GM19238 (cell line): ENCODE results near the gene TPI1.

Experiments used
- DNase-seq: peaks from one replicate; pipeline ENCODE4 v3.0.0; 2011; ENCODE audit warnings: low spot score; ENCODE audit not compliant: insufficient read length

TPI1 gene

GRCh38 chr12:6916426-6917200, 49.3 kb downstream of the TPI1 start:
- DNase-seq, result no peak

- no peak for DNase-seq
Measured at GRCh38 chr12:6917491-6918231, 50.3 kb downstream of the TPI1 start.

- no peak for DNase-seq
Measured at GRCh38 chr12:6919588-6919987, 52.3 kb downstream of the TPI1 start.
